Left forelimb (tissue), 1 donor: ENCODE measurements around the gene CCDC30.
"Not testable (repeated sequence)": the region's sequence is repeated elsewhere in the genome, so short reads cannot be mapped to it uniquely, and the experiment has no call there.

Experiments
- DNase-seq: peaks from one replicate; pipeline ENCODE4 v3.0.0-alpha.2; 2018; ENCODE audit warnings: low spot score

The CCDC30 gene

DNA sequence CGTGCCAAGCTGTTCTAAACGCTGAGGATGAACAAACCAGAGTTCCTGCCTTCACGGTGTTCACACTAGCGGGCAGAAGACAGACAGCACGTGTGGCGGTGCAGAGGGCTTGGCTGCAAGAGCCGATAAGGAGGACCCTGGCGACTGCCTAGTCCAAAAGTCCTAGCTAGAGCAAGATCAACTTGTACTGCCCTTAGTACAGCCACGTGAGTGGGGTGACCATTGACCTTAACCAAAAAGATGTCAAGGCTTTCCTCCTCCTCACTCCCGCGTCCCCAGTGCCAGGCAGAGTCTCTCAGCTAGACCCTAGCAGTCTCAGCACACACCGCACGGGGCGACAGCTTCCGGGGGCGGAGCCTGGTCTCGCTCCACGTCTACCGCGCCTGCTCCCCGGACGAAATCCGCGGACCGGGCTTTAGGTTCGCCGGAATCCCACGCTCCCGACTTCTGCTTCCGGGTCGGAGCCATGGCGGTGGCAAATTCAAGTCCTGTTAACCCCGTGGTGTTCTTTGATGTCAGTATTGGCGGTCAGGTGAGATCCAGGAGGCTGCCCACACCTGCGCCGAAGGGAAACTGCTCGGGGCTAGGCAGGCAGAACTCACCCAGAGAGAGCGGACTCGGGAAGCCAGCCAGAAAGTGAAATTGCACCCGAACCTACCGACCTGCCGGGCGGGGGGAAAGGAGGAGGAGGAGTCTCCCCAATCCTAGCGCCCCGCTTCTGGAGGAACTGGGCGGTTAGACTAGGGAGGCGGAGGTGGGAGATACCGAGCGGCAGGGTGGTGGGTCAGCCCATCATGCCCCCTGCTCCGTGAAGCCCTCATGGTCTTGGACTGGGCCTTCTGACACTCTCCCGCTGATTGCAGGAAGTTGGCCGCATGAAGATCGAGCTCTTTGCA is 195.1 kb downstream of the CCDC30 start, which contains the start of gene PPIH:
Gene PPIH, plus strand, starts transcription at position 443 of the 896 bp plus-strand sequence. Its CDS starts 24 bp downstream, at position 467.
- DNase-seq, result peak; percentile 96

- DNase-seq, result no peak
Observed at GRCh38 chr1:42658877-42659337, 195.8 kb downstream of the CCDC30 start.

- no peak for DNase-seq
Observed at GRCh38 chr1:42660907-42661500, 197.9 kb downstream of the CCDC30 start.

GRCh38 chr1:42669936-42670335 is 206.8 kb downstream of the CCDC30 start:
- no peak for DNase-seq

GRCh38 chr1:42670425-42670824 is 207.3 kb downstream of the CCDC30 start:
- DNase-seq, result no peak

GRCh38 chr1:42674214-42674613 is 211.1 kb downstream of the CCDC30 start:
- DNase-seq, result no peak

GRCh38 chr1:42674682-42675081 is 211.6 kb downstream of the CCDC30 start:
- DNase-seq, result no peak

GRCh38 chr1:42675467-42675866 is 212.4 kb downstream of the CCDC30 start:
- DNase-seq, result no peak

GRCh38 chr1:42676534-42677087 is 213.5 kb downstream of the CCDC30 start:
- DNase-seq, result no peak

DNA sequence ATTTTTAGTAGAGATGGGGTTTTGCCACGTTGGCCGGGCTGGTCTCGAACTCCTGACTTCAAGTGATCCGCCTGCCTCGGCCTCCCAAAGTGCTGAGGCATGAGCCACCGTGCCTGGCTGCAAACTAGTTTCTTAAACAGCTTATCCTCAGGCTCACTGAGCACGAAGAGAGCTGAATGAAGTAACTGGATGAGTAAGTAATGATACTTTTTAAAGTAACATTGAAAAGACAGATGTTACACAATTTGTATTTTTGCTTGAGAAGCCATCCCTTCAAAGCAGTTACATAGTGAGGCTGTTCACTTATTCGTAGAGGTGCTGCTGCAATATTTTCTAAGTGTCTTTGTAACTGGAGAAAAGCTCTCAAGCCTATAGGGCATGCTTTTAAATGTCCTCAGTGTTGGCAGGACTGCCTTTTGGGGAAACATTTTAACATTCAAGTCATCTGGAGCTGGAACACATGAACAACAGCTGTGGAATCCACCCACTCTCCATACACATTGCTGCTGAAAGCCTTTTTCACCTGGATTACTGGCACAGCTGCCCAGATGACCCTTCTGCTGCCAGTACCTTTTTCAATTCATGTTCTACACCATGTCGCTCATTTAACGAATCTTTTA is 216.4 kb downstream of the CCDC30 start:
- DNase-seq, result no peak

DNA sequence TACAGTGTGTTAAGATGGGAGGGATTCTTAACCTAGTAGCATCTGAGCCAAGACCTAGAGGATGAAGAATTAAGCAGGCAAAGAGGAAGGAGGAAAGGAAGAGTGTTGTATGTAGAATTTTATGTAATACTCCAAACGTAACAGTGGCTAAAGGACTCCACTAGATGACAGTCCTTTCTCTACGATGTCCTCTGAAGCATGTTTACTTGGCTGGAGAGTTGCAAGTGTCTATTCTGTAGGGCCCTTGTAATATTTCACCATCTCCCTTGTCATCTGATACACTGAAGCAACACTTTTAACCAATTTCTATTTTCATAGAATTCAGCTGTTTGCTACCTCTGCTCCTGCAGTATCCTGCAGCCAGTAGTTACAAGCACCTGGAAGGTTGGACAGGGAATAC is 217.0 kb downstream of the CCDC30 start:
- no peak for DNase-seq

DNA sequence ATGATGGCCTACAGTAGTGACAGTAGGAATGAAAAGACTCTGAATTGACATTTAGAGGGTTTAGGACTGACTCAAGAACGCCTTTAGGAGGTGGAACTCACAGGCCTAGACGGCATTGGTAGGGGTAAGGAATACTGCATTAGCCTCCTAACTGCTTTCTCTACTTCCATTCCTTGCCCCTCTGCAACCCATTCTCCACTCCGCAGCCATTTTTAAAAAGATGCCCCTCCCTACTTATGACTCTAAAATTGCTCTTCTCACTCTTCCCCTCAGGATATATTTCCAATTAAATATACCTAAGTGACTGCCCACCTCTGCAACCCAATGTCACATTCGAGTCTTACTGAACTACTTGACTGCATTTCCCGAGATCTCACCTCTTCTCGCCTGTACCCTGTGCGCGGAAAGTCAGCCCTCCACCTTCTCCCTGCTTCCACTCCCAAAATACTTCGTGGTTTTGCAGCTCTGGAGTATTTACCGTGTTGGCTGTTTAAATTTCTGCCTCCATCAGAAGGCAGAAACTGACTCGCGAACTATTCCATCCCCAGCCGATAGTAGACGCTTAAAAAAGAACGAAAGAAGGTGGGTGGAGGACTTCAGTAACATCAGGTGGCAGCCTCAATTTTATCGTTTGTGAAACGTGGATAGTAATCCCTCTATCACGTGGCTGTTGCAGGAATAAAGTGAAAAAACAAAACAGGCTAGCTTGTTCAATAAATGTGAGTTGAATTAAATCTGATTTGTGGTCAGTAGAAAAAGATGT is 218.0 kb downstream of the CCDC30 start:
- DNase-seq, result no peak

GRCh38 chr1:42681741-42682483 is 218.8 kb downstream of the CCDC30 start, which contains the start of gene YBX1:
Gene YBX1 (plus strand): TSS chr1:42682418. CDS start chr1:42682566, 148 bp downstream.
- DNase-seq, result peak; percentile 97

- DNase-seq, result not testable (repeated sequence)
Observed at GRCh38 chr1:42682484-42682738, 219.3 kb downstream of the CCDC30 start.

DNA sequence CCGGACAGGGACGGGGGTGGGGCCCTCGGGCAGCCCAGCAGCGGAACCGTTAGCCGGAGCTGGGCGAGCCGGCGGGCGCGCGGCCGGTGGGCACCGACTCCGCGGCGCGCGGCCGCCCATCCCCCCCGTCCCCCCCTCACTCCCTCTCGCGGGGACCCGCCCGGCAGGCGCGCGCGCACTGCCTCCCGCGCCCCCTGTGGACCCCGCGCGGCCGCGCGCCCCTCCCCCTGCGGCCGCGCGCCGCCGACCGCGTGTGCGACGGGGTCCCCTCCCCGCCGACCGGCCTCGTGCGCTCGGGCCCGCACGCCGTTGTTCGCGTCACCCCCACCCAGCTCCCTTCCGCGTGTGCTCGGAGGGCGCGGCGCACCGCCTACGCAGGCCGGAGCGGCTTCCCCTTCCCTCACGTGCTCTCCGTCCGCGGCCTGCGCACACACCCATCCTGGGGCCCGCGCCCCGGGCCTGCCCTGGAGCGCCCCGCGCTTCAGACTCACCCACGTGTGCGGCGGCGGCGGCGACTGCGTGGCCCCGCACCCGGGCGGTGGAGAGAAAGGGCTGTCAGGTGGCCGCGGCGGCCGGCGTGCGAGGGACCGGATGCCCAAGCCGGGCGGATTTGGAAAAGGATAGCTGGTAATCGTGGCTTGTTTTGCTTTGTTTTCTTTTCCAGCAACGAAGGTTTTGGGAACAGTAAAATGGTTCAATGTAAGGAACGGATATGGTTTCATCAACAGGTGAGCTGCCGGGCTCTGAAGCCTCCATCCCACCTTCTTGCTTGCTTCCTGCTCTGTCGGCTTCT is 219.8 kb downstream of the CCDC30 start:
- peak; percentile 82 for DNase-seq

- no peak for DNase-seq
Observed at GRCh38 chr1:42684139-42684538, 221.1 kb downstream of the CCDC30 start.

- DNase-seq, result no peak
Observed at GRCh38 chr1:42686418-42686817, 223.3 kb downstream of the CCDC30 start.

DNA sequence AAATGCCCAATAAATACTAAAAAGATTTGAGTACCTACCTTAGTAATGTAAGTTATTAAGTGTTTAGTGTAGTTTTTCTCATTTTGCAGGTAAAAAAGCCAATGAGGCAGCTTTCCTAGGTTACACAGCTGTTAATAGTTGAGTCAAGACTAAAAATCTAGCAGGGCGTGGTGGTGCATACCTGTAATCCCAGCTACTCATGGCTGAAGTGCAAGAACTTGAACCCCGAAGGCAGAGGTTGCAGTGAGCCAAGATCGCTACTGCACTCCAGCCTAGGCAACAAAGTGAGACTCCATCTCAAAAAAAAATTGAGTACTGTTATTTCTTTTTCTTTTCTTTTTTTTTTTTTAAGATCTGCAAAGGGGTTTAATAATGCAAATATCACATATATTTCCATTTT is 226.8 kb downstream of the CCDC30 start:
- DNase-seq, result no peak

DNA sequence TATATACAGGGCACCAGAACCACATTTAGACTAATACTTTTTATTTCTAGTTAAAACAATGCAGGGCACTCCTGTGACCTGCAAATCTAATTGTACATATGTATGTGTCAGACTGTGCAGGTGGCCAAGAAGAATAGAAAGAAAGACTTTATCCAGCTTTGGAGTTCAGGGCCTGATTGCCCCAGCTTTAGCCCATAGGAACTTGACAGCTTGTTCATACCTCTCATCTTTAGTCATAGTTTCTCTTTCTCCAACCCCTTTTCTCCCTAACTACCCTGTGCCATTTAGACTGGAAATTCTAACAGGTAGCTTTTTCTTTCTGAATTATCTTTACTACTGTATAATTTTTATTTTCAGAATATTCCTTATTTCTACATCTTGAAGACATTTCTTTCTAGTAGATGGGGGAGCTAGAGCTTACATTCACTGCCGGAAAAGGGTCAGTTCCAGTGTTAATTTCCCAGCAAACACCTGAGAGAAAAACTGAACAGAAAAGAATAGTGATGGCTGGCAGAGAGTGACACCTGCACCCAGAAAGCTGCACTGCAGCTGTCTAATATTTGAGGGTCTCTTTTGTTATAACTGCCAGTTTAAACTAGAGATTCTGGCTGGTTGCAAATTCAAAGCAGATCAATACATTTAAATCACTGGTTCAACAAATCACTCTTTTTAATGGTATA is 227.5 kb downstream of the CCDC30 start:
- no peak for DNase-seq

DNA sequence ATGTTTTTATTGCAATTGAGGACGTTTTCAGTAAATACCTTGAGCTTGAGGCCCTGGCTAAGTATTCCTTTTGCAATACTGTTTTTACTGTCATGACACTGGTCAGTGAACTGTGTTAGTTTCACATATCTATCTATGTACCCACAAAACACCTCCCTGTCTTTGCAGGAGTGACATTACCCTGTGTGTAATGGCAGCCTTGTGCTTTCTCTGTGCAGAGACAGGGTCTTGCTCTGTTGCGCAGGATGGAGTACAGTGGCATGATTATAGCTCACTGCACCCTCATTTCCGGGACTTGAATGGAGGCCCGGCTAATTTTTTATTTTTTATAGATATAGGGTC is 228.0 kb downstream of the CCDC30 start:
- no peak for DNase-seq
